ENCODE results near the gene KCNT2.

KCNT2 gene

GRCh38 chr1:196442366-196442765 is 165.9 kb downstream of the KCNT2 start:
- DNase-seq: no peak

- DNase-seq: peak; percentile 16
Measured at GRCh38 chr1:196440711-196441110, 167.5 kb downstream of the KCNT2 start.

- peak; percentile 85 for DNase-seq
Measured at GRCh38 chr1:196438329-196438728, 169.9 kb downstream of the KCNT2 start.

GRCh38 chr1:196437671-196438070 is 170.6 kb downstream of the KCNT2 start:
- DNase-seq: no peak

GRCh38 chr1:196433000-196433399 is 175.2 kb downstream of the KCNT2 start:
- no peak for DNase-seq

- no peak for DNase-seq
Measured at GRCh38 chr1:196427976-196428734, 180.1 kb downstream of the KCNT2 start.

GRCh38 chr1:196425513-196425912 is 182.7 kb downstream of the KCNT2 start:
- no peak for DNase-seq

GRCh38 chr1:196423612-196424011 is 184.6 kb downstream of the KCNT2 start:
- DNase-seq: no peak

GRCh38 chr1:196418772-196419171 is 189.5 kb downstream of the KCNT2 start:
- DNase-seq: no peak

- DNase-seq: no peak
Measured at GRCh38 chr1:196415978-196416377, 192.3 kb downstream of the KCNT2 start.

- DNase-seq: no peak
Measured at GRCh38 chr1:196412326-196412725, 195.9 kb downstream of the KCNT2 start.

- no peak for DNase-seq
Measured at GRCh38 chr1:196410768-196411167, 197.5 kb downstream of the KCNT2 start.

- DNase-seq: no peak
Measured at GRCh38 chr1:196409586-196409985, 198.7 kb downstream of the KCNT2 start.

GRCh38 chr1:196407358-196408051 is 200.7 kb downstream of the KCNT2 start:
- no peak for DNase-seq

GRCh38 chr1:196405839-196406238 is 202.4 kb downstream of the KCNT2 start:
- no peak for DNase-seq

- DNase-seq: no peak
Measured at GRCh38 chr1:196403803-196404690, 204.2 kb downstream of the KCNT2 start.

- no peak for DNase-seq
Measured at GRCh38 chr1:196401891-196402290, 206.3 kb downstream of the KCNT2 start.

GRCh38 chr1:196401452-196401833 is 206.8 kb downstream of the KCNT2 start:
- DNase-seq: no peak

GRCh38 chr1:196400478-196401451 is 207.5 kb downstream of the KCNT2 start:
- DNase-seq: no peak

- DNase-seq: no peak
Measured at GRCh38 chr1:196399713-196400112, 208.5 kb downstream of the KCNT2 start.

- DNase-seq: no peak
Measured at GRCh38 chr1:196393742-196394141, 214.5 kb downstream of the KCNT2 start.

GRCh38 chr1:196393282-196393681 is 215.0 kb downstream of the KCNT2 start:
- DNase-seq: no peak
